ENCODE results near the gene OSCP1. TPM values are rescaled to one million over a fixed set of nuclear protein-coding genes. Genes with fewer than 3 reads are reported as not detected.

The OSCP1 gene
- total RNA-seq, 1 experiment from 2014 or later = 3.2 TPM

- Histone ChIP-seq H4K91ac (ENCODE audit: insufficient read length, low read depth, low read length) (no peak overlapping the region), H3K79me2 (ENCODE audit: insufficient read depth, low read length) (no peaks in the 10 kb centered on the region; the same call in 1 of the 2 replicates), H3K56ac (ENCODE audit: insufficient read length, low read depth, low read length) (no peak overlapping the region), H3K23me2 (ENCODE audit: insufficient read length, low read depth, low read length, poor library complexity, severe bottlenecking) (peaks cover 9% of the 10 kb centered on the region), H2BK20ac (ENCODE audit: low read depth, low read length, poor library complexity, severe bottlenecking) (peak overlapping the region; percentile 13), H2BK15ac (ENCODE audit: low read depth, low read length) (no peak overlapping the region), H3K9ac (ENCODE audit: extremely low read depth, insufficient read length, low read length) (peak overlapping the region; percentile 57), H3K79me1 (ENCODE audit: insufficient read depth, low read depth, low read length, poor library complexity, severe bottlenecking) (no peaks in the 10 kb centered on the region), H3K9me3 (ENCODE audit: control insufficient read depth, low read depth, low read length) (no peaks in the 10 kb centered on the region), H2BK12ac (ENCODE audit: insufficient read length, low read depth, low read length) (peak overlapping the region; percentile 7), H3K14ac (ENCODE audit: insufficient read depth, low read length) (peak overlapping the region; percentile 90; the same call in 1 of the 2 replicates), H2AFZ (ENCODE audit: low read length) (no peak overlapping the region), H3K27me3 (ENCODE audit: insufficient read depth, low read length) (peaks cover 29% of the 10 kb centered on the region; the same call in 1 of the 2 replicates), H4K20me1 (ENCODE audit: control insufficient read depth, insufficient read depth, insufficient read length) (no peaks in the 10 kb centered on the region), H3K27ac (ENCODE audit: insufficient read length, low read depth, low read length) (peak overlapping the region; percentile 24), H3K23ac (ENCODE audit: insufficient read length, low read depth, low read length) (no peak overlapping the region), H3K4me1 (ENCODE audit: insufficient read depth, low read length) (no peaks in the 10 kb centered on the region), H3K4ac (ENCODE audit: low read depth, low read length) (no peak overlapping the region; the same call in 1 of the 2 replicates), H3K4me2 (ENCODE audit: insufficient read depth, insufficient read length, low read length) (peak overlapping the region; percentile 65), H3K18ac (ENCODE audit: insufficient read length, low read depth, low read length) (peak overlapping the region; percentile 95), H4K8ac (replicated peaks; ENCODE audit: insufficient read length, low read depth, low read length) (no peak overlapping the region), H3T11ph (ENCODE audit: low read length) (no peak overlapping the region), H2AK5ac (ENCODE audit: insufficient read length, low read length) (no peak overlapping the region), H4K5ac (ENCODE audit: insufficient read length, low read depth, low read length) (peak overlapping the region; percentile 36), H2BK120ac (ENCODE audit: low read depth, low read length, poor library complexity, severe bottlenecking) (peak overlapping the region; percentile 24), H2BK5ac (ENCODE audit: insufficient read length, low read length) (peak overlapping the region; percentile 32)
- peak overlapping the region; percentile 99 to 100 for H3K4me3 Mint-ChIP-seq
- peaks cover 17 to 25% of the 10 kb centered on the region in 2 experiments for H3K4me1 Mint-ChIP-seq
- no peaks in the 10 kb centered on the region for H3K9me3 Mint-ChIP-seq
- H3K27me3 Mint-ChIP-seq (ENCODE audit: low read depth) = peaks cover 49% of the 10 kb centered on the region
- TF ChIP-seq, protein P1, sequence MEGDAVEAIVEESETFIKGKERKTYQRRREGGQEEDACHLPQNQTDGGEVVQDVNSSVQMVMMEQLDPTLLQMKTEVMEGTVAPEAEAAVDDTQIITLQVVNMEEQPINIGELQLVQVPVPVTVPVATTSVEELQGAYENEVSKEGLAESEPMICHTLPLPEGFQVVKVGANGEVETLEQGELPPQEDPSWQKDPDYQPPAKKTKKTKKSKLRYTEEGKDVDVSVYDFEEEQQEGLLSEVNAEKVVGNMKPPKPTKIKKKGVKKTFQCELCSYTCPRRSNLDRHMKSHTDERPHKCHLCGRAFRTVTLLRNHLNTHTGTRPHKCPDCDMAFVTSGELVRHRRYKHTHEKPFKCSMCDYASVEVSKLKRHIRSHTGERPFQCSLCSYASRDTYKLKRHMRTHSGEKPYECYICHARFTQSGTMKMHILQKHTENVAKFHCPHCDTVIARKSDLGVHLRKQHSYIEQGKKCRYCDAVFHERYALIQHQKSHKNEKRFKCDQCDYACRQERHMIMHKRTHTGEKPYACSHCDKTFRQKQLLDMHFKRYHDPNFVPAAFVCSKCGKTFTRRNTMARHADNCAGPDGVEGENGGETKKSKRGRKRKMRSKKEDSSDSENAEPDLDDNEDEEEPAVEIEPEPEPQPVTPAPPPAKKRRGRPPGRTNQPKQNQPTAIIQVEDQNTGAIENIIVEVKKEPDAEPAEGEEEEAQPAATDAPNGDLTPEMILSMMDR (conservative IDR thresholded peaks at IDR 0.05) = no peak
- peak overlapping the region; percentile 96 to 100 (median 100) for H3K27ac Mint-ChIP-seq
- H3K36me3 Mint-ChIP-seq (ENCODE audit: insufficient read depth in 1 of 3, low read depth in 3 of 3) = peaks cover 18 to 29% (median 23%) of the 10 kb centered on the region in 3 experiments
- no CpG with 5 or more reads among the region's 13 CpGs for WGBS (ENCODE audit: extremely low coverage, insufficient read length, low lambda C conversion rate)
- no peak for DNase-seq
Observed at GRCh38 chr1:36464605-36465393, 14.5 kb upstream of the OSCP1 start.
